SK-N-SH treated with all-trans-retinoic acid at 6 μM for 48 hours (cell line): ENCODE data around the gene ENTHD1.
"Not testable (repeated sequence)": the region's sequence is repeated elsewhere in the genome, so short reads cannot be mapped to it uniquely, and the experiment has no call there.

Experiments used
- ATAC-seq: fragments of 200-7000 bp; cut with Tn5 transposase; 3 replicates; pipeline ENCODE4 v1.9.1; 2020; ENCODE audit warnings: mild to moderate bottlenecking, moderate library complexity
- BACH2 ChIP-seq: fragments of 250-450 bp; sonication (Bioruptor Pico); IDR thresholded peaks from 2 replicates; pipeline ENCODE4 v1.9.0; 2021; ENCODE audit warnings: mild to moderate bottlenecking, borderline replicate concordance
- CSDC2 ChIP-seq: fragments of 250-450 bp; sonication (Bioruptor Pico); IDR thresholded peaks from 2 replicates; pipeline ENCODE4 v1.5.0; 2020; ENCODE audit warnings: mild to moderate bottlenecking, moderate library complexity
- ESRRG ChIP-seq: fragments of 250-450 bp; sonication (Bioruptor Pico); IDR thresholded peaks from 2 replicates; pipeline ENCODE4 v1.6.1; 2021; ENCODE audit warnings: mild to moderate bottlenecking
- GLIS3 ChIP-seq: fragments of 250-450 bp; sonication (Bioruptor Pico); IDR thresholded peaks from 2 replicates; pipeline ENCODE4 v1.5.0; 2020; ENCODE audit warnings: mild to moderate bottlenecking, moderate library complexity
- ISL1 ChIP-seq: fragments of 250-450 bp; sonication (Bioruptor Pico); IDR thresholded peaks from 2 replicates; pipeline ENCODE4 v2.1.2; 2022; ENCODE audit warnings: mild to moderate bottlenecking, moderate library complexity
- OSR1 ChIP-seq: fragments of 250-450 bp; sonication (Bioruptor Pico); IDR thresholded peaks from 2 replicates; pipeline ENCODE4 v1.8.0; 2022; ENCODE audit warnings: moderate library complexity, mild to moderate bottlenecking, inconsistent platforms
- PPARA ChIP-seq: fragments of 250-450 bp; sonication (Bioruptor Pico); IDR thresholded peaks from 2 replicates; pipeline ENCODE4 v1.5.0; 2020; ENCODE audit warnings: mild to moderate bottlenecking, borderline replicate concordance
- RARB ChIP-seq: fragments of 250-450 bp; sonication (Bioruptor Pico); IDR thresholded peaks from 2 replicates; pipeline ENCODE4 v1.8.0; 2021; ENCODE audit warnings: mild to moderate bottlenecking, moderate library complexity
- SNAI2 ChIP-seq: fragments of 250-450 bp; sonication (Bioruptor Pico); IDR thresholded peaks from 2 replicates; pipeline ENCODE4 v1.5.0; 2020; ENCODE audit warnings: mild to moderate bottlenecking, moderate library complexity
- TCF4 ChIP-seq: fragments of 250-450 bp; sonication (Bioruptor Pico); IDR thresholded peaks from 2 replicates; pipeline ENCODE4 v1.8.0; 2021; ENCODE audit warnings: mild to moderate bottlenecking, moderate library complexity, borderline replicate concordance
- ZC3H10 ChIP-seq: fragments of 250-450 bp; sonication (Bioruptor Pico); IDR thresholded peaks from 2 replicates; pipeline ENCODE4 v1.5.1; 2021; ENCODE audit warnings: mild to moderate bottlenecking, moderate library complexity
- ZFP3 ChIP-seq: fragments of 250-450 bp; sonication (Bioruptor Pico); IDR thresholded peaks from 2 replicates; pipeline ENCODE4 v1.5.0; 2020; ENCODE audit warnings: mild to moderate bottlenecking, moderate library complexity
- ZFP30 ChIP-seq: fragments of 450-650 bp; formaldehyde crosslinking; IDR thresholded peaks from 2 replicates; pipeline ENCODE4 v1.5.0; 2022; ENCODE audit warnings: mild to moderate bottlenecking, moderate library complexity
- ZNF565 ChIP-seq: fragments of 450-650 bp; formaldehyde crosslinking; conservative IDR thresholded peaks from 2 replicates; pipeline ENCODE4 v1.5.0; 2020; ENCODE audit warnings: low read depth, mild to moderate bottlenecking, moderate library complexity
- ZNF70 ChIP-seq: fragments of 450-650 bp; formaldehyde crosslinking; IDR thresholded peaks from 2 replicates; pipeline ENCODE4 v1.5.0; 2020; ENCODE audit warnings: mild to moderate bottlenecking, moderate library complexity
- ZNF8 ChIP-seq: fragments of 450-650 bp; formaldehyde crosslinking; IDR thresholded peaks from 2 replicates; pipeline ENCODE4 v1.5.0; 2020; ENCODE audit warnings: mild to moderate bottlenecking, moderate library complexity
- TF ChIP-seq, protein P1 (sequence below): fragments of 250-450 bp; sonication (Bioruptor Pico); IDR thresholded peaks from 2 replicates; pipeline ENCODE4 v1.8.0; 2020; ENCODE audit warnings: mild to moderate bottlenecking, moderate library complexity, borderline replicate concordance
- TF ChIP-seq, protein P2 (sequence below): fragments of 250-450 bp; sonication (Bioruptor Pico); IDR thresholded peaks from 2 replicates; pipeline ENCODE4 v1.8.0; 2021; ENCODE audit warnings: low read depth, mild to moderate bottlenecking, moderate library complexity, borderline replicate concordance
- TF ChIP-seq, protein P3 (sequence below): fragments of 250-450 bp; sonication (Bioruptor Pico); IDR thresholded peaks from 2 replicates; pipeline ENCODE4 v1.5.1; 2021; ENCODE audit warnings: mild to moderate bottlenecking, moderate library complexity
- TF ChIP-seq, protein P4 (sequence below): fragments of 250-450 bp; sonication (Bioruptor Pico); IDR thresholded peaks from 2 replicates; pipeline ENCODE4 v1.5.0; 2020; ENCODE audit warnings: mild to moderate bottlenecking, moderate library complexity

ENTHD1 gene

DNA sequence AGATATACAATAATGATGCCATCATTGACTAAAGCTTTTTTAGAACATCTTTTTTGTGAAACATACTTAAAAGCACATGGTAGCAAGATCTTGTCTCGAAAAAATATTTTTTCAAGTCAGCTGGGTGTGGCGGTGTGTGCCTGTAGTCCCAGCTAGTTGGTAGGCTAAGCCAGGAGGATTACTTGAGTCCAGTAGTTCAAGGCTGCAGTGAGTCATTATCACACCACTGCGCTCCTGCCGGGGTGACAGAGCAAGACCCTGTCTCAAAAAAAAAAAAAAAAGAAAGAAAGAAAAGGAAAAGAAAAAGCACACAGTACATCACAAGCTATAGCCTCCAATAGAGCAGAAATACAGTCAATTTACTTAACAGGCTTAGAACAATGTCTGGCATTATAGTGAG is 37.0 kb downstream of the ENTHD1 start:
- TF ChIP-seq ZNF8 (CRISPR knock-in tag) (no peak), OSR1 (CRISPR knock-in tag) (no peak)
- no peak for ATAC-seq

DNA sequence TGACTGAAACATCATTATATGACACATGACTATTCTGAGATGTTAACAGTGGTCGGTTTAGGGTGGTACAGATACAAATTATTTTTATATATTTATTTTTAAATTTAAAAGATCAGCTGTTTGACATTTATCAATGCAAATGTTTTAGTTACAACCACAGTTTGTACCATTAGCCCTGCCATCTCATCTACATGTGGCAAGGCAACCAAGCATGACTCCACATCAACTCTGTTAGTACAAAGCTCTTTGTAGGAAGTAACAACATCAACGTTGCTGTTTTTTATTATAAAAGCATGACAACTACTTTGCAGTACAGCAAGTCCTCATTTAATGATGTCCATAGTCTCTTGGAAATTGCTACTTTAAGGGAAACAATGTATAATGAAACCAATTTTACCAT is 40.8 kb downstream of the ENTHD1 start:
- ATAC-seq: no peak
- TF ChIP-seq CSDC2 (CRISPR knock-in tag): no peak
- TF ChIP-seq PPARA (CRISPR knock-in tag): no peak
- TF ChIP-seq ESRRG: no peak
- no peak for TF ChIP-seq ISL1
- TF ChIP-seq ZFP30 (CRISPR knock-in tag): no peak
- no peak for TF ChIP-seq ZNF8 (CRISPR knock-in tag)
- TF ChIP-seq, protein P1, sequence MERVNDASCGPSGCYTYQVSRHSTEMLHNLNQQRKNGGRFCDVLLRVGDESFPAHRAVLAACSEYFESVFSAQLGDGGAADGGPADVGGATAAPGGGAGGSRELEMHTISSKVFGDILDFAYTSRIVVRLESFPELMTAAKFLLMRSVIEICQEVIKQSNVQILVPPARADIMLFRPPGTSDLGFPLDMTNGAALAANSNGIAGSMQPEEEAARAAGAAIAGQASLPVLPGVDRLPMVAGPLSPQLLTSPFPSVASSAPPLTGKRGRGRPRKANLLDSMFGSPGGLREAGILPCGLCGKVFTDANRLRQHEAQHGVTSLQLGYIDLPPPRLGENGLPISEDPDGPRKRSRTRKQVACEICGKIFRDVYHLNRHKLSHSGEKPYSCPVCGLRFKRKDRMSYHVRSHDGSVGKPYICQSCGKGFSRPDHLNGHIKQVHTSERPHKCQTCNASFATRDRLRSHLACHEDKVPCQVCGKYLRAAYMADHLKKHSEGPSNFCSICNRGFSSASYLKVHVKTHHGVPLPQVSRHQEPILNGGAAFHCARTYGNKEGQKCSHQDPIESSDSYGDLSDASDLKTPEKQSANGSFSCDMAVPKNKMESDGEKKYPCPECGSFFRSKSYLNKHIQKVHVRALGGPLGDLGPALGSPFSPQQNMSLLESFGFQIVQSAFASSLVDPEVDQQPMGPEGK (CRISPR knock-in tag): no peak
- TF ChIP-seq, protein P2, sequence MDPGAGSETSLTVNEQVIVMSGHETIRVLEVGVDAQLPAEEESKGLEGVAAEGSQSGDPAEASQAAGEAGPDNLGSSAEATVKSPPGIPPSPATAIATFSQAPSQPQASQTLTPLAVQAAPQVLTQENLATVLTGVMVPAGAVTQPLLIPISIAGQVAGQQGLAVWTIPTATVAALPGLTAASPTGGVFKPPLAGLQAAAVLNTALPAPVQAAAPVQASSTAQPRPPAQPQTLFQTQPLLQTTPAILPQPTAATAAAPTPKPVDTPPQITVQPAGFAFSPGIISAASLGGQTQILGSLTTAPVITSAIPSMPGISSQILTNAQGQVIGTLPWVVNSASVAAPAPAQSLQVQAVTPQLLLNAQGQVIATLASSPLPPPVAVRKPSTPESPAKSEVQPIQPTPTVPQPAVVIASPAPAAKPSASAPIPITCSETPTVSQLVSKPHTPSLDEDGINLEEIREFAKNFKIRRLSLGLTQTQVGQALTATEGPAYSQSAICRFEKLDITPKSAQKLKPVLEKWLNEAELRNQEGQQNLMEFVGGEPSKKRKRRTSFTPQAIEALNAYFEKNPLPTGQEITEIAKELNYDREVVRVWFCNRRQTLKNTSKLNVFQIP (CRISPR knock-in tag): no peak
- no peak for TF ChIP-seq GLIS3 (CRISPR knock-in tag)

DNA sequence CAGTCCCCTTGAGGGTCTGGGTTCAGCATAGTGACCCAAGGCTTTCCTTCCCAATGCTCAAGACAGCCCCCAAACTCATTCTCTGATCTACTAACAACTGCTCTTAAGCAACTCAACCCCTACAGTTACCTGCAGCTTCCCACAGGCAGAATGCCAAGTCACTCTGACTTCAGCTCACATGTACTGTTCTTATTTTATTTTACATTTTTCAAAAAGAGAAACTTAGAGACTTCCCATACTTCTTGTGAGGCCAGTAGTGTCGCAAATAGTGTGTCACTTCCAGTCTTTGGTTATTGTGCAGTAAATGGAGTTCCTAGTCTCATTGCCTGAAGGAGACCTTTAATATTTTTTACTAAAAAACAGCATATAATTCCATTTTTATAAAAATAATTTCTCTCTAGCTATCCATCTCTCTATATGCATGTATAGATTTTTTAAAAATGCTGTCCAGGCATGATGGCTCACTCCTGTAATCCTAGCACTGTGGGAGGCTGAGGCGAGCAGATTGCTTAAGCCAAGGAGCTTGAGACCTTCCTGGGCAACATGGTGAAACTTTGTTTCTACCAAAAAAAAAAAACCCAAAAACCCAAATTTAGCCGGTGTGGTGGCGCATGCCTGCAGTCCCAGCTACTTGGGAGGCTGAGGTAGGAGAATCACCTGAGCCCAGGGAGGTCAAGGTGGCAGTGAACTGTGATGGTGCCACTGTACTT is 41.8 kb downstream of the ENTHD1 start:
- no peak for ATAC-seq

DNA sequence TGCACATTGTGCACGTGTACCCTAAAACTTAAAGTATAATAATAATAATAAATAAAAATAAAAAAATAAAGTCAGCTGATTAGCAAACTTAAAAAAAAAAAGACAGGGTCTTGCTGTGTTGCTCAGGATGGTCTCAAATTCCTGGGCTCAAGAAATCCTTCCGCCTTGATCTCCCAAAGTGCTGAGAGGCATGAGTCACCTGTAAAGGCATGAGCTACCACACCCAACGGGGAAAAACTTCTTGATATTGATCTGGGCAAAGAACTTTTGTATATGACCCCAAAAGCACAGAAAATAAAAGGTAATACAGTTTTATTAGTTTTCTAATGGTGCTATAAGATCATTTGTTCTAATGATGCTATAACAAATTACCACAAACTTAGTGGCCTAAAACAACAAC is 46.1 kb downstream of the ENTHD1 start:
- TF ChIP-seq BACH2 (CRISPR knock-in tag) (no peak), ZFP3 (CRISPR knock-in tag) (no peak), ZNF70 (CRISPR knock-in tag) (no peak), RARB (no peak), ZFP30 (CRISPR knock-in tag) (no peak), ESRRG (no peak), ZNF565 (no peak), ZNF8 (CRISPR knock-in tag) (no peak), GLIS3 (CRISPR knock-in tag) (no peak), SNAI2 (CRISPR knock-in tag) (no peak), ZC3H10 (CRISPR knock-in tag) (no peak), TCF4 (CRISPR knock-in tag) (no peak)
- TF ChIP-seq, protein P2 (CRISPR knock-in tag): no peak
- ATAC-seq: no peak

More for the DNA sequence above, 41.8 kb downstream of the ENTHD1 start:
- no peak for TF ChIP-seq CSDC2 (CRISPR knock-in tag)
- TF ChIP-seq PPARA (CRISPR knock-in tag): no peak
- TF ChIP-seq, protein P3, sequence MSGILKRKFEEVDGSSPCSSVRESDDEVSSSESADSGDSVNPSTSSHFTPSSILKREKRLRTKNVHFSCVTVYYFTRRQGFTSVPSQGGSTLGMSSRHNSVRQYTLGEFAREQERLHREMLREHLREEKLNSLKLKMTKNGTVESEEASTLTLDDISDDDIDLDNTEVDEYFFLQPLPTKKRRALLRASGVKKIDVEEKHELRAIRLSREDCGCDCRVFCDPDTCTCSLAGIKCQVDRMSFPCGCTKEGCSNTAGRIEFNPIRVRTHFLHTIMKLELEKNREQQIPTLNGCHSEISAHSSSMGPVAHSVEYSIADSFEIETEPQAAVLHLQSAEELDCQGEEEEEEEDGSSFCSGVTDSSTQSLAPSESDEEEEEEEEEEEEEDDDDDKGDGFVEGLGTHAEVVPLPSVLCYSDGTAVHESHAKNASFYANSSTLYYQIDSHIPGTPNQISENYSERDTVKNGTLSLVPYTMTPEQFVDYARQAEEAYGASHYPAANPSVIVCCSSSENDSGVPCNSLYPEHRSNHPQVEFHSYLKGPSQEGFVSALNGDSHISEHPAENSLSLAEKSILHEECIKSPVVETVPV (CRISPR knock-in tag): no peak
- TF ChIP-seq, protein P4, sequence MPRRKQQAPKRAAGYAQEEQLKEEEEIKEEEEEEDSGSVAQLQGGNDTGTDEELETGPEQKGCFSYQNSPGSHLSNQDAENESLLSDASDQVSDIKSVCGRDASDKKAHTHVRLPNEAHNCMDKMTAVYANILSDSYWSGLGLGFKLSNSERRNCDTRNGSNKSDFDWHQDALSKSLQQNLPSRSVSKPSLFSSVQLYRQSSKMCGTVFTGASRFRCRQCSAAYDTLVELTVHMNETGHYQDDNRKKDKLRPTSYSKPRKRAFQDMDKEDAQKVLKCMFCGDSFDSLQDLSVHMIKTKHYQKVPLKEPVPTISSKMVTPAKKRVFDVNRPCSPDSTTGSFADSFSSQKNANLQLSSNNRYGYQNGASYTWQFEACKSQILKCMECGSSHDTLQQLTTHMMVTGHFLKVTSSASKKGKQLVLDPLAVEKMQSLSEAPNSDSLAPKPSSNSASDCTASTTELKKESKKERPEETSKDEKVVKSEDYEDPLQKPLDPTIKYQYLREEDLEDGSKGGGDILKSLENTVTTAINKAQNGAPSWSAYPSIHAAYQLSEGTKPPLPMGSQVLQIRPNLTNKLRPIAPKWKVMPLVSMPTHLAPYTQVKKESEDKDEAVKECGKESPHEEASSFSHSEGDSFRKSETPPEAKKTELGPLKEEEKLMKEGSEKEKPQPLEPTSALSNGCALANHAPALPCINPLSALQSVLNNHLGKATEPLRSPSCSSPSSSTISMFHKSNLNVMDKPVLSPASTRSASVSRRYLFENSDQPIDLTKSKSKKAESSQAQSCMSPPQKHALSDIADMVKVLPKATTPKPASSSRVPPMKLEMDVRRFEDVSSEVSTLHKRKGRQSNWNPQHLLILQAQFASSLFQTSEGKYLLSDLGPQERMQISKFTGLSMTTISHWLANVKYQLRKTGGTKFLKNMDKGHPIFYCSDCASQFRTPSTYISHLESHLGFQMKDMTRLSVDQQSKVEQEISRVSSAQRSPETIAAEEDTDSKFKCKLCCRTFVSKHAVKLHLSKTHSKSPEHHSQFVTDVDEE (CRISPR knock-in tag): no peak
- no peak for TF ChIP-seq SNAI2 (CRISPR knock-in tag)

DNA sequence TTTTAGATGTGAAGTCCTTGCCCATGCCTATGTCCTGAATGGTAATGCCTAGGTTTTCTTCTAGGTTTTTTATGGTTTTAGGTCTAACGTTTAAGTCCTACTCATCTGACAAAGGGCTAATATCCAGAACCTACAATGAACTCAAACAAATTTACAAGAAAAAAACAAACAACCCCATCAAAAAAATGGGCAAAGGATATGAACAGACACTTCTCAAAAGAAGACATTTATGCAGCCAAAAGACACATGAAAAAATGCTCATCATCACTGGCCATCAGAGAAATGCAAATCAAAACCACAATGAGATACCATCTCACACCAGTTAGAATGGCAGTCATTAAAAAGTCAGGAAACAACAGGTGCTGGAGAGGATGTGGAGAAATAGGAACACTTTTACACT is 47.0 kb downstream of the ENTHD1 start:
- ATAC-seq: not testable (repeated sequence)
